ENCODE measurements around the gene ZSCAN21.
"Not testable (repeated sequence)": the region's sequence is repeated elsewhere in the genome, so short reads cannot be mapped to it uniquely, and the experiment has no call there.

Gene ZSCAN21

GRCh38 chr7:100049441-100050291, at the start of gene ZSCAN21:
TSS of gene ZSCAN21 (plus strand) at chr7:100049774. CDS start at chr7:100057007, 7,233 bp downstream.
- peak; percentile 79 for DNase-seq

- no peak for DNase-seq
Measured at GRCh38 chr7:100000239-100000638, 49.3 kb upstream of the ZSCAN21 start.

- DNase-seq, result no peak
Measured at GRCh38 chr7:100003711-100004661, 45.6 kb upstream of the ZSCAN21 start.

- DNase-seq, result no peak
Measured at GRCh38 chr7:100007887-100008286, 41.7 kb upstream of the ZSCAN21 start.

- no peak for DNase-seq
Measured at GRCh38 chr7:100008525-100008924, 41.0 kb upstream of the ZSCAN21 start.

GRCh38 chr7:100009952-100010351, 39.6 kb upstream of the ZSCAN21 start:
- not testable (repeated sequence) for DNase-seq

GRCh38 chr7:100010901-100011300, 38.7 kb upstream of the ZSCAN21 start:
- DNase-seq, result no peak

- no peak for DNase-seq
Measured at GRCh38 chr7:100011516-100011915, 38.1 kb upstream of the ZSCAN21 start.

- not testable (repeated sequence) for DNase-seq
Measured at GRCh38 chr7:100012385-100013327, 36.9 kb upstream of the ZSCAN21 start.

- no peak for DNase-seq
Measured at GRCh38 chr7:100013328-100013676, 36.3 kb upstream of the ZSCAN21 start.

GRCh38 chr7:100015232-100016214, 34.1 kb upstream of the ZSCAN21 start, which contains the start of gene ZKSCAN1:
TSS of gene ZKSCAN1 (plus strand) at chr7:100015596. CDS start at chr7:100023507, 7,911 bp downstream.
- peak; percentile 92 for DNase-seq

- DNase-seq, result peak; percentile 9
Measured at GRCh38 chr7:100016215-100016901, 33.2 kb upstream of the ZSCAN21 start.

GRCh38 chr7:100017300-100017699, 32.3 kb upstream of the ZSCAN21 start:
- no peak for DNase-seq

GRCh38 chr7:100017875-100018274, 31.7 kb upstream of the ZSCAN21 start:
- no peak for DNase-seq

- no peak for DNase-seq
Measured at GRCh38 chr7:100019908-100020307, 29.7 kb upstream of the ZSCAN21 start.

- no peak for DNase-seq
Measured at GRCh38 chr7:100021297-100021696, 28.3 kb upstream of the ZSCAN21 start.

GRCh38 chr7:100022621-100023020, 27.0 kb upstream of the ZSCAN21 start:
- DNase-seq, result no peak

GRCh38 chr7:100023526-100023925, 26.0 kb upstream of the ZSCAN21 start:
- DNase-seq, result no peak

- DNase-seq, result no peak
Measured at GRCh38 chr7:100024020-100024619, 25.5 kb upstream of the ZSCAN21 start.

- DNase-seq, result no peak
Measured at GRCh38 chr7:100027197-100027596, 22.4 kb upstream of the ZSCAN21 start.

Measured in EL (cell line).